ENCODE data around the gene BRIP1. TPM values are rescaled to one million over a fixed set of nuclear protein-coding genes. Genes with fewer than 3 reads are reported as not detected.

Gene BRIP1
- polyA plus RNA-seq, 1 of the 3 experiments (the other 2 are of a cell fraction) = 2.0 TPM

DNA sequence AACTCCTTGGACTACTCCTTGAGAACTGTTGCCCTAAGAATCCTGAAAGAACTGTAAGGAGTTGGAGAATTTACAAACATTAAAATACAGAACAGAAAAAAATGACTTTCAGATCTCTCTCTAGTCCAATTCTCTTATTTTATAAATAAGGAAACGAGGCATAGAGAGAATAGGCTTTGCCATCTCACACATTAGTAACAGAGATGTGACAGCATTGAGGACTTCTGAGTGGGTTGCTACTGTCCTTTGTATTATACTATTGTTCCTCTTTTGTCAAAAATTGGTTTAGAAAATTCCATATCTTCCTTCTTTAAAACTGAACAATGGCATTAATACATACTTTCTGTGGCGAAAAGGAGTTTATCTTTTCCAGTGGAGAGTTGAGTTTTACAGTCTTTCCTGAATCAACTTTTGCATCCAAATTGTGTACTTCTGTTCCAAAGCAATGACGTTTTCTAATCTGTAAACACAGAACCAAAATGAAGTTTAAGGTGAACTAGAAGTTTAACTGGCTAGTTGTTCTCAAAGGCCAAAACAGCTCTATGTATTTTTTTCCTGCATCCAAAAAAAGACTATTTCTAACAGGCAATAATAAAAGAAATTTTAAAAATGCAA lies 16.5 kb downstream of the BRIP1 start:
- Histone ChIP-seq H3K9ac (no peak overlapping the region), H2AFZ (ENCODE audit: low read depth) (no peak overlapping the region), H4K20me1 (ENCODE audit: insufficient read depth) (no peaks in the 10 kb centered on the region), H3K9me2 (no peaks in the 10 kb centered on the region), H3K4me1 (ENCODE audit: control insufficient read depth in 1 of 2, insufficient read depth in 2 of 2, low read depth in 1 of 2, low read length in 1 of 2) (no peaks in the 10 kb centered on the region), H3K79me2 (ENCODE audit: insufficient read depth) (peaks cover 26% of the 10 kb centered on the region; the same call in 1 of the 2 replicates), H3F3A (replicated peaks; ENCODE audit: insufficient read depth) (no peaks in the 10 kb centered on the region), H3K4me2 (no peak overlapping the region), H3K9me3 (no peaks in the 10 kb centered on the region), H3K27ac (ENCODE audit: low read depth in 2 of 2, low read length in 1 of 2) (no peak overlapping the region), H3K36me3 (replicated peaks in 1 of 2; ENCODE audit: control insufficient read depth in 1 of 2, insufficient read depth in 2 of 2, low read length in 1 of 2) (peaks cover 20 to 49% of the 10 kb centered on the region in 2 experiments), H3K27me3 (ENCODE audit: insufficient read depth) (no peaks in the 10 kb centered on the region), H3K4me3 (ENCODE audit: low read depth in 2 of 2, low read length in 1 of 2) (no peak overlapping the region)
- ChIA-PET CTCF (interaction anchor here (1.5 kb wide), 1 partner anchor 435 kb away, joined by 3 read pairs; no protein-coding TSS in a partner anchor), POLR2A (no interaction called here)
- TF ChIP-seq, protein P1, sequence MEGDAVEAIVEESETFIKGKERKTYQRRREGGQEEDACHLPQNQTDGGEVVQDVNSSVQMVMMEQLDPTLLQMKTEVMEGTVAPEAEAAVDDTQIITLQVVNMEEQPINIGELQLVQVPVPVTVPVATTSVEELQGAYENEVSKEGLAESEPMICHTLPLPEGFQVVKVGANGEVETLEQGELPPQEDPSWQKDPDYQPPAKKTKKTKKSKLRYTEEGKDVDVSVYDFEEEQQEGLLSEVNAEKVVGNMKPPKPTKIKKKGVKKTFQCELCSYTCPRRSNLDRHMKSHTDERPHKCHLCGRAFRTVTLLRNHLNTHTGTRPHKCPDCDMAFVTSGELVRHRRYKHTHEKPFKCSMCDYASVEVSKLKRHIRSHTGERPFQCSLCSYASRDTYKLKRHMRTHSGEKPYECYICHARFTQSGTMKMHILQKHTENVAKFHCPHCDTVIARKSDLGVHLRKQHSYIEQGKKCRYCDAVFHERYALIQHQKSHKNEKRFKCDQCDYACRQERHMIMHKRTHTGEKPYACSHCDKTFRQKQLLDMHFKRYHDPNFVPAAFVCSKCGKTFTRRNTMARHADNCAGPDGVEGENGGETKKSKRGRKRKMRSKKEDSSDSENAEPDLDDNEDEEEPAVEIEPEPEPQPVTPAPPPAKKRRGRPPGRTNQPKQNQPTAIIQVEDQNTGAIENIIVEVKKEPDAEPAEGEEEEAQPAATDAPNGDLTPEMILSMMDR (IDR thresholded peaks at IDR 0.05) = no peak
- 97% methylated on average over 3 of the region's 3 CpGs for WGBS (ENCODE audit: low lambda C conversion rate)
- no peak for DNase-seq

DNA sequence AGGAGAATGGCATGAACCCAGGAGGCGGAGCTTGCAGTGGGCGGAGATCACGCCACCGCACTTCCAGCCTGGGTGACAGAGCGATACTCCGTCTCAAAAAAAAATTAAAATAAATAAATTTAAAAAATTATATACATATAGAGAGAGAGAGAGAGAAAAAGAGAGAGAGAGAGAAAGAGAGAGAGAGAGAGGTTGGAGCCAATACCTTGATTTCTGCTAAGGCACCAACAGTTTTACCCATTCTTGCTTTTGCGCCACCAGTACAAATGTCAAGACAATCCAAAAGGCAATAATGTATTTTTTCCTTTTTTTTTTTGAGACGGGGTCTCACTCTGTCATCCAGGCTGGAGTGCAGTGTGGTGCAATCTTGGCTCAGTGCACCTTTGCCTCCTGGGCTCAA lies 17.2 kb downstream of the BRIP1 start:
- Histone ChIP-seq H2AFZ (ENCODE audit: low read depth) (no peak overlapping the region), H3K9ac (no peak overlapping the region), H3K36me3 (replicated peaks in 1 of 2; ENCODE audit: control insufficient read depth in 1 of 2, insufficient read depth in 2 of 2, low read length in 1 of 2) (peaks cover 20 to 53% of the 10 kb centered on the region in 2 experiments), H3K79me2 (ENCODE audit: insufficient read depth) (peaks cover 19% of the 10 kb centered on the region; the same call in 1 of the 2 replicates), H3K4me1 (ENCODE audit: control insufficient read depth in 1 of 2, insufficient read depth in 2 of 2, low read depth in 1 of 2, low read length in 1 of 2) (no peaks in the 10 kb centered on the region), H3K9me3 (no peaks in the 10 kb centered on the region), H4K20me1 (ENCODE audit: insufficient read depth) (no peaks in the 10 kb centered on the region), H3K4me2 (no peak overlapping the region), H3K27me3 (ENCODE audit: insufficient read depth) (no peaks in the 10 kb centered on the region), H3K27ac (ENCODE audit: low read depth in 2 of 2, low read length in 1 of 2) (no peak overlapping the region), H3K4me3 (ENCODE audit: low read depth in 2 of 2, low read length in 1 of 2) (no peak overlapping the region), H3F3A (replicated peaks; ENCODE audit: insufficient read depth) (no peaks in the 10 kb centered on the region), H3K9me2 (no peaks in the 10 kb centered on the region)
- ChIA-PET POLR2A (no interaction called here), CTCF (interaction anchor here (1.1 to 1.5 kb wide), 2 partner anchors 9 to 434 kb away, joined by 3 to 4 read pairs; no protein-coding TSS in a partner anchor)
- TF ChIP-seq RAD21 (IDR thresholded peaks at IDR 0.05; ENCODE audit: low read length) (no peak), CHD2 (IDR thresholded peaks at IDR 0.05; ENCODE audit: low read length, partially characterized antibody) (no peak), NFIC (IDR thresholded peaks at IDR 0.05; ENCODE audit: borderline replicate concordance) (no peak)
- TF ChIP-seq, protein P2, sequence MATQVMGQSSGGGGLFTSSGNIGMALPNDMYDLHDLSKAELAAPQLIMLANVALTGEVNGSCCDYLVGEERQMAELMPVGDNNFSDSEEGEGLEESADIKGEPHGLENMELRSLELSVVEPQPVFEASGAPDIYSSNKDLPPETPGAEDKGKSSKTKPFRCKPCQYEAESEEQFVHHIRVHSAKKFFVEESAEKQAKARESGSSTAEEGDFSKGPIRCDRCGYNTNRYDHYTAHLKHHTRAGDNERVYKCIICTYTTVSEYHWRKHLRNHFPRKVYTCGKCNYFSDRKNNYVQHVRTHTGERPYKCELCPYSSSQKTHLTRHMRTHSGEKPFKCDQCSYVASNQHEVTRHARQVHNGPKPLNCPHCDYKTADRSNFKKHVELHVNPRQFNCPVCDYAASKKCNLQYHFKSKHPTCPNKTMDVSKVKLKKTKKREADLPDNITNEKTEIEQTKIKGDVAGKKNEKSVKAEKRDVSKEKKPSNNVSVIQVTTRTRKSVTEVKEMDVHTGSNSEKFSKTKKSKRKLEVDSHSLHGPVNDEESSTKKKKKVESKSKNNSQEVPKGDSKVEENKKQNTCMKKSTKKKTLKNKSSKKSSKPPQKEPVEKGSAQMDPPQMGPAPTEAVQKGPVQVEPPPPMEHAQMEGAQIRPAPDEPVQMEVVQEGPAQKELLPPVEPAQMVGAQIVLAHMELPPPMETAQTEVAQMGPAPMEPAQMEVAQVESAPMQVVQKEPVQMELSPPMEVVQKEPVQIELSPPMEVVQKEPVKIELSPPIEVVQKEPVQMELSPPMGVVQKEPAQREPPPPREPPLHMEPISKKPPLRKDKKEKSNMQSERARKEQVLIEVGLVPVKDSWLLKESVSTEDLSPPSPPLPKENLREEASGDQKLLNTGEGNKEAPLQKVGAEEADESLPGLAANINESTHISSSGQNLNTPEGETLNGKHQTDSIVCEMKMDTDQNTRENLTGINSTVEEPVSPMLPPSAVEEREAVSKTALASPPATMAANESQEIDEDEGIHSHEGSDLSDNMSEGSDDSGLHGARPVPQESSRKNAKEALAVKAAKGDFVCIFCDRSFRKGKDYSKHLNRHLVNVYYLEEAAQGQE (IDR thresholded peaks at IDR 0.05; ENCODE audit: low read depth, low read length) = no peak
- TF ChIP-seq, protein P3, sequence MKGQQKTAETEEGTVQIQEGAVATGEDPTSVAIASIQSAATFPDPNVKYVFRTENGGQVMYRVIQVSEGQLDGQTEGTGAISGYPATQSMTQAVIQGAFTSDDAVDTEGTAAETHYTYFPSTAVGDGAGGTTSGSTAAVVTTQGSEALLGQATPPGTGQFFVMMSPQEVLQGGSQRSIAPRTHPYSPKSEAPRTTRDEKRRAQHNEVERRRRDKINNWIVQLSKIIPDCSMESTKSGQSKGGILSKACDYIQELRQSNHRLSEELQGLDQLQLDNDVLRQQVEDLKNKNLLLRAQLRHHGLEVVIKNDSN (IDR thresholded peaks at IDR 0.05; ENCODE audit: borderline replicate concordance, low read depth) = no peak
- no peak for DNase-seq
- 98% methylated on average over 8 of the region's 8 CpGs for WGBS (ENCODE audit: low lambda C conversion rate)

All from SK-N-SH (cell line).